Gastroesophageal sphincter (tissue), 4 donors: ENCODE results near the gene NLRP7. TPM values are rescaled to one million over a fixed set of nuclear protein-coding genes. Genes with fewer than 3 reads are reported as not detected.
"Not testable (repeated sequence)": the region's sequence is repeated elsewhere in the genome, so short reads cannot be mapped to it uniquely, and the experiment has no call there.

ENCODE experiments used
- ATAC-seq: fragments of 150-250 bp; one replicate; pipeline ENCODE4 v1.9.1; 2016; ENCODE audit warnings: mild to moderate bottlenecking, moderate library complexity
- H3K27ac ChIP-seq, 4 donors: fragments of 200-600 bp; sonication (generic) in 3 of 4; 1 replicate in 3 of 4; 2 replicates in 1 of 4; pipeline ENCODE4 v1.5.1; 2016 to 2019
- H3K27me3 ChIP-seq: fragments of 200-600 bp; sonication (generic); one replicate; pipeline ENCODE4 v1.5.1; 2019
- H3K36me3 ChIP-seq, 2 donors: fragments of 200-600 bp; sonication (generic); one replicate each; pipeline ENCODE4 v1.5.1; 2019; ENCODE audit warnings: control low read depth in 1 of 2
- H3K4me1 ChIP-seq, 3 donors: fragments of 200-600 bp; sonication (generic); 1 replicate in 2 of 3; 2 replicates in 1 of 3; pipeline ENCODE4 v1.5.1; 2016 to 2019; ENCODE audit warnings: control low read depth in 2 of 3
- H3K4me3 ChIP-seq, 2 donors: fragments of 200-600 bp; sonication (generic); one replicate each; pipeline ENCODE4 v1.5.1; 2019; ENCODE audit warnings: mild to moderate bottlenecking in 1 of 2, moderate library complexity in 1 of 2
- H3K9me3 ChIP-seq, 3 donors: fragments of 200-600 bp; sonication (generic); one replicate each; pipeline ENCODE4 v1.5.1; 2017 to 2019; ENCODE audit warnings: control low read depth in 2 of 3
- CTCF ChIP-seq, 4 experiments: fragments of 200-600 bp in 2 of 4; fragments of 450-650 bp in 2 of 4; sonication (generic) in 1 of 4; IDR thresholded peaks; one replicate each; pipeline ENCODE4 v1.5.1; 2017 to 2019; ENCODE audit warnings: antibody characterized with exemption in 4 of 4, mild to moderate bottlenecking in 2 of 4, moderate library complexity in 2 of 4
- EP300 ChIP-seq: sonication (generic); formaldehyde crosslinking; IDR thresholded peaks from one replicate; pipeline ENCODE4 v1.6.1; 2017; ENCODE audit warnings: antibody characterized with exemption, mild to moderate bottlenecking
- POLR2A ChIP-seq, 2 donors: fragments of 450-650 bp; IDR thresholded peaks; one replicate each; pipeline ENCODE4 v1.6.1; 2017; ENCODE audit warnings: antibody characterized with exemption in 2 of 2, mild to moderate bottlenecking in 2 of 2, moderate library complexity in 1 of 2
- POLR2AphosphoS5 ChIP-seq: sonication (generic); formaldehyde crosslinking; IDR thresholded peaks from one replicate; pipeline ENCODE4 v1.6.1; 2017; ENCODE audit warnings: antibody characterized with exemption
- WGBS, 2 donors: methylation state at CpG; one replicate each; pipeline ENCODE4 v1.1.5; 2018; ENCODE audit warnings: low coverage in 1 of 2; 5-methylcytosine and 5-hydroxymethylcytosine counted together
- total RNA-seq, 4 donors: library from RNA; depleted of rRNA; stranded (reverse); fragments of >200 nt; gene quantifications; one replicate each; pipeline ENCODE4 v1.1.0, GENCODE V29; 2016

Gene NLRP7
- total RNA-seq, 4 donors from 2014 or later = not detected

GRCh38 chr19:54923276-54923675, 24.1 kb downstream of the NLRP7 start:
- ATAC-seq = no peak
- WGBS, 2 donors = 62 to 72% methylated on average over 5 to 8 of the region's 9 CpGs
- H3K4me1 ChIP-seq = no peaks in the 10 kb centered on the region
- H3K9me3 ChIP-seq = peaks cover 0 to 15% (median 0%) of the 10 kb centered on the region in 3 donors
- H3K27me3 ChIP-seq = peaks cover 34% of the 10 kb centered on the region
- H3K4me3 ChIP-seq = no peak overlapping the region
- TF ChIP-seq POLR2A (IDR thresholded peaks at IDR 0.05) = no peak
- H3K36me3 ChIP-seq = no peaks in the 10 kb centered on the region
- no peak overlapping the region for H3K27ac ChIP-seq

- Histone ChIP-seq H3K27ac (no peak overlapping the region), H3K4me1 (no peaks in the 10 kb centered on the region), H3K36me3 (no peaks in the 10 kb centered on the region), H3K9me3 (no peaks in the 10 kb centered on the region), H3K4me3 (no peak overlapping the region), H3K27me3 (peaks cover 55% of the 10 kb centered on the region)
- TF ChIP-seq POLR2AphosphoS5 (no peak), POLR2A (IDR thresholded peaks at IDR 0.05) (no peak), EP300 (no peak), CTCF (IDR thresholded peaks at IDR 0.05) (no peak)
- ATAC-seq = no peak
- 51 to 65% methylated on average over 3 to 7 of the region's 7 CpGs for WGBS, 2 donors
Observed at GRCh38 chr19:54921082-54921481, 26.2 kb downstream of the NLRP7 start.

- 40 to 51% methylated on average over 4 to 19 of the region's 24 CpGs for WGBS, 2 donors
- TF ChIP-seq CTCF (IDR thresholded peaks at IDR 0.05) = peak in 3 of 4 experiments; percentile 10 to 21 (median 14)
- not testable (repeated sequence) for H3K9me3 ChIP-seq, H3K27ac ChIP-seq, ATAC-seq, H3K4me1 ChIP-seq, H3K4me3 ChIP-seq, H3K36me3 ChIP-seq
- peaks cover 65% of the 10 kb centered on the region for H3K27me3 ChIP-seq
Observed at GRCh38 chr19:54919646-54920563, 27.4 kb downstream of the NLRP7 start.

- no peaks in the 10 kb centered on the region for H3K36me3 ChIP-seq
- 72 to 90% methylated on average over 2 to 5 of the region's 9 CpGs for WGBS, 2 donors
- H3K4me1 ChIP-seq = no peaks in the 10 kb centered on the region
- H3K27ac ChIP-seq = no peak overlapping the region
- no peak for TF ChIP-seq POLR2A (IDR thresholded peaks at IDR 0.05)
- TF ChIP-seq EP300 = no peak
- no peak for TF ChIP-seq POLR2AphosphoS5
- no peak for TF ChIP-seq CTCF (IDR thresholded peaks at IDR 0.05)
- H3K9me3 ChIP-seq = no peaks in the 10 kb centered on the region
- ATAC-seq = no peak
- H3K4me3 ChIP-seq = no peak overlapping the region
- peaks cover 73% of the 10 kb centered on the region for H3K27me3 ChIP-seq
Observed at GRCh38 chr19:54918499-54918898, 28.8 kb downstream of the NLRP7 start.

GRCh38 chr19:54916822-54917221, 30.5 kb downstream of the NLRP7 start:
- no peak for TF ChIP-seq CTCF (IDR thresholded peaks at IDR 0.05)
- TF ChIP-seq POLR2A (IDR thresholded peaks at IDR 0.05) = no peak
- TF ChIP-seq EP300 = no peak
- TF ChIP-seq POLR2AphosphoS5 = no peak
- no peaks in the 10 kb centered on the region for H3K36me3 ChIP-seq
- H3K4me1 ChIP-seq = no peaks in the 10 kb centered on the region
- H3K27me3 ChIP-seq = peaks cover 69% of the 10 kb centered on the region
- no peak for ATAC-seq
- 69 to 79% methylated on average over 6 to 8 of the region's 11 CpGs for WGBS, 2 donors
- no peaks in the 10 kb centered on the region for H3K9me3 ChIP-seq
- H3K27ac ChIP-seq = no peak overlapping the region
- no peak overlapping the region for H3K4me3 ChIP-seq

GRCh38 chr19:54907899-54908298, 39.4 kb downstream of the NLRP7 start:
- H3K36me3 ChIP-seq, ATAC-seq, H3K4me1 ChIP-seq, H3K9me3 ChIP-seq, H3K27ac ChIP-seq, H3K4me3 ChIP-seq: not testable (repeated sequence)
- H3K27me3 ChIP-seq = peaks cover 29% of the 10 kb centered on the region
- 60% methylated on average over 1 of the region's 5 CpGs; no CpG with 5 or more reads in 1 of the 2 donors for WGBS, 2 donors
